NCI-H2107 (cell line): Measurements from ENCODE around the gene SYNGR2.

Experiments used
- DNase-seq: peaks from one replicate; lab custom pipeline; 2025; lab: John Stamatoyannopoulos, UW

The SYNGR2 gene

GRCh38 chr17:78143214-78144146 lies 24.9 kb upstream of the SYNGR2 start:
- no peak for DNase-seq

- DNase-seq = no peak
Observed at GRCh38 chr17:78144147-78144719, 24.1 kb upstream of the SYNGR2 start.

DNA sequence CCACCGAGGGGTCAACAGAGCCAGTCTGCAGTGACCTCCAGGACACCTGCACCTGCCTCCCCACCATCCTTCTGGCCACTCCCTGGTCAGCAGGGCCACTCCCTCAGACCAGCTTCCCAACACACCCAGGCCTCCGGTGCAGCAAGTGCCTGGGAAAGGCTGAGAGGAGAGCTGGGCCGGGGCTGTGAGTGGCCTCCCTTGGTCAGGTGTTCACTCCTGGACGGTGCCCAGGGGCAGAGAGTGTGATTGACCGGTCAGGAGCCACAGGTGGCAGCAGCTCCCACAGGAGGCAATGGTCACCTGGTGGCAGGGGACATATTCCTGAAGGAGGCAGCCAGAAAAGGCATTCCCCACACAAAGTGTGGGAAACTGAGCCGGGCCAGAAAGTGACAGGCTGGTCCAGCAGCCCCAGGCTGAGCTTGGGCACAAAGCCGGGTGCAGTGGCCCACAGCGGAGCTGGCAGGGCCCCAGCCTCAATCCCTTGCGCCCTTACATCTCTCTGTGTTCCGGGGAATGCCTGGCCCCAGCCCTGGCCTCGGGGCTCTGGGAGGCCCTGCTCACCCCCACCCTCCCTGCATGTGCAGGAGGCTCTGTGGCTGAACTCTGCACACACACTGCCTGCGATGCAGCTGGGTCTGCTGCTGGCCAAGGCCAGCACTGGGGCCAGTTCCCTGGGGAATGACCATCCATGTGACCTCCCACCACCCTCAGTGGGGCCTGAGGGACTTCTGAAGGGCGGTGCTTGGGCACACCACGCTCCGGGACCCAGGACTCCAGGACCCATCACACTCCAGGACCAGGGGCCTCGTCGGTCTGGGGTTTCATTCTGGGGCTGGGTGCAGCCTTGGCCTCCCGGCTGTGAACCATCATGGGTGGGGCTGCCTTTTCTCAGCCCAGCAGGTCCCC lies 23.4 kb upstream of the SYNGR2 start:
- DNase-seq = no peak

DNA sequence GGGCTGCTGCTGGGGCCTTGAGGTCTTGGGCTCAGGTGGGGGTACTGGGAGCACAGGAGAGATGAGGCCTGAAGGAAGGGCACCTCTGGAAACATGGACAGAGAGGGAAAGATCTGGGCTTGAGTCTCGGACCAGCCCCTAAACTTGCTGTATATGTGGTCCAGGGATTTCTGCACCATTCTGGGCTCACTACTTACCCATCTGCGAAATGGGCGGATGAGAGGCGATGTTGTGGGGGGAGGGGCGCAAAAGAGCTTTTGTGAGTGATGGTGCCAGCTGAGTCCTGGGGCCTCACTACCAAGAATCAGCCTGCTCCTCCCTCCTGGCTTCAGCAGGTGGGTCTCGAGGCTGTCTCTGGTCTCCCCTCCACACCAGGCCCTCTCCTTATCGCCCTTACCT lies 21.9 kb upstream of the SYNGR2 start:
- DNase-seq = no peak

GRCh38 chr17:78146881-78147280 lies 21.5 kb upstream of the SYNGR2 start:
- DNase-seq = no peak

DNA sequence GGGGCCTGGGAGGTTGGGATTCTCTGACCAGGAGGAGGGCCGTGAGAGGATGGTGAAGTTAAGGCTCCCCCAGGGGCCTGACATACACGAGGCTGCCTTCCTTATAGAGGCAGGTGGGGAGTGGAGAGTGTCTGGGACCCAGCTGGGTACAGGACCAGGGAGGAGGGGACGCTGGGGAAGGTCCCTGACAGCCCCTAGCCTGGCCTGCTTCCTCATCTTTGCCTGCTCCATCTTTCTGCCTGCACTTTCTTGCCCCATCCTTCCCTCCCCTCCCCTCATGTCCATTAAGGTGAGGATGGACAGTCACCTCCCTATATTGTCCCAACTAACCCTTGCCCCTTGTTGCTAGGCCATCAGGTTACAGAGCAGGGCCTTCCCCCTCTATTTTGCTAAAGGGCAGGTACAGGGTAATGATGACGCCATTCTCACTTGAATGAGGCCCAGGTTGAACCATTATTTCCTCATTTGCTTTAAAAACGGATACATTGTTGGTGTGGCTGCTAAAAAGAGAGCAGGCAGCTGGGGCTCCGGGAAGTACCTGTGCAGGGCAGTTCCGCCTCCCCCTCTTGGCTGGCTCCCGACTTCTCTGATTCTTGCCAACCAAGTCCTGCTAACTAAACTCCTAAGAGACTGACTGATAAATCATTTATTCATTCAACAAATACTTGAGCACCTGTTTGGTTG lies 20.9 kb upstream of the SYNGR2 start:
- no peak for DNase-seq

DNA sequence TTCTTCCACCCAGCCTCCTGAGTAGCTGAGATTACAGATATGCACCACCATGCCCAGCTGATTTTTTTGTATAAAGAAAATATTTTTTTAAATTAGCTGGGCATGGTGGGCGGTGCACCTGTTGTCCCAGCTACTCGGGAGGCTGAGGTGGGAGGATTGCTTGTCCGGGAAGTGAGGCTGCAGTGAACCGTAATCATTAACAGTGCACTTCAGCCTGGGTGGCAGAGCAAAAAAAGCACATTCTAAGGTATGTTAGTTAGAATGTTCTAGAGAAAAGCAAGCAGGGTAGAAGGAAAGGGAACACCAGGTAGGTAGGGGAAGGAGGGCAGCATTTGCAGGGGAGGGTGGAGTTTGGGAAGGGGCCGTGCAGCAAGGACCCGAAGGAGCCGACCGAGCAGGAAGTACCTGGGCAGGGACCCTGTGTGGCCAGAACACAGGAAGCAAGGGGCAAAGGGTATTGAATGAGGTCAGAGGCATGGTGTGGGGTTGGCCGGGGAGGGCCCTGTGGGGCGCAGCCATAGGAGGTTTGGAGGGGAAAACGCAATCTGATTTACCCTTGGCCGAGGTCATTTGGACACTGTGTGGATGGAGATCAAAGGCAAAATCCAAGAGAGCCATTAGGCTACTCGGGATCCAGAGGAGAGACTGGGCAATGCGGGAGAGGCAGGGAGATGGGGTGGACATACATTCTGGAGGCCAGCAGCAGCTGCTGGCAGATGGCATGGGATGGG lies 19.9 kb upstream of the SYNGR2 start:
- no peak for DNase-seq

GRCh38 chr17:78151514-78152008 lies 16.8 kb upstream of the SYNGR2 start:
- DNase-seq = no peak

DNA sequence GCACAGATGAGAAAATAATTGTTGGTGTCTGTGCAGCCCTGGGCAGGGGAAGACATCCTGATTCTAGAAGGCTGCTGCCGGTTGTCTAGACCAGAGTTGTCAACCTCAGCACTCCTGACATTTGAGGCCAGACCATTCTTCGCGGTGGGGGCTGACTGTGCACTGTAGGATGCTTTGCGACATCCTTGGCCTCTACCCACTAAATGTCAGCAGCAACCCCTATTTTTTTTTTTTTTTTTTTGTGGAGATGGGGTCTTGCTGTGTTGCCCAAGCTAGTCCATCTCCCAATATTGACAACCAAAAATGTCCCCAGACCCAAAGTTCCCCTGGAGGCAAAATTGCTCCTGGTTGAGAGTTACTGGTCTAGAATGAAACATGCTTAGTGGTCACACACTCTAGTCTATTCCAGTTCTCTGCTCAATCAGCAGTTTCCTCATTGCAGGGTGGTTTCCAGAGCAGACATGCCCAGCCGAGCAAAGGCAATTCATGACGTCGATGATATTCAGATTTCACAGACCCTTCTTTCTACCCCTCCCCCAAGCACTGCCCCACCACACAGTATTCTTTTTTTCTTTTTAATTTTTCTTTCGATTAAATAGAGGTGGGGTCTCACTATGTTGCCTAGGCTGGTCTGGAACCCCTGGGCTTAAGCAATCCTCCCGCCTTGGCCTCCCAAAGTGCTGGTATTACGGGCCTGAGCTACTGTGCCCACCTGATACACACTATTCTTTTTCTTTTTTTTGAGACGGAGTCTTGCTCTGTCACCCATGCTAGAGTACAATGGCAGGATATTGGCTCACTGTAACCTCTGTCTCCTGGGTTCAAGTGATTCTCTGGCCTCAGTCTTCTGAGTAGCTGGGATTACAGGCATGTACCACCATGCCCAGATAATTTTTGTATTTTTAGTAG lies 13.2 kb upstream of the SYNGR2 start:
- DNase-seq = no peak

DNA sequence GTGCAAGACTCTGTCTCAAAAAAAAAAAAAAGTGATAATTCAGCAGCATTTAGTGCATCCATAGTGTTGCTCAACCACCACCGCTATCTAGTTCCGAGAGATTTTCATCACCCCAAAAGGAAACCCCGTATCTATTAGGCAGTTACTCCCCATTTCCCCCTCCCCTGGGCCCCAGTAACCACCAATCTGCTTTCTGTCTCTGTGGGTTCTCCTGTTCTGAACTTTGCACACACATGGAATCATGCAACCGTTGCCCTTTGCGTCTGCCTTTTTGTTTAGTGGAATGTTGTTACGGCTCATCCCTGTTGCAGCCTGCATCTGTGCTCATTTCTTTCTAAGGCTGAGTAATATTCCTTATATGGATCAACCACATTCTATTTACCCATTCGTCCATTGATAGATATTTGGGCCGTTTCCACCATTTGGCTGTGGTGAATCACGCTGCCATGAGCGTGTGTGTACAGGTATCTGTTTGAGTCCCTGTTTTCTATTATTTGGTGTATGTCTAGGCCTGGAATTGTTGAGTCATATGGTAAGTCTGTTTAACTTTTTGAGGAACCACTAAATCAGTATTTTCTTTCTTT lies 8.7 kb upstream of the SYNGR2 start:
- DNase-seq = no peak

DNA sequence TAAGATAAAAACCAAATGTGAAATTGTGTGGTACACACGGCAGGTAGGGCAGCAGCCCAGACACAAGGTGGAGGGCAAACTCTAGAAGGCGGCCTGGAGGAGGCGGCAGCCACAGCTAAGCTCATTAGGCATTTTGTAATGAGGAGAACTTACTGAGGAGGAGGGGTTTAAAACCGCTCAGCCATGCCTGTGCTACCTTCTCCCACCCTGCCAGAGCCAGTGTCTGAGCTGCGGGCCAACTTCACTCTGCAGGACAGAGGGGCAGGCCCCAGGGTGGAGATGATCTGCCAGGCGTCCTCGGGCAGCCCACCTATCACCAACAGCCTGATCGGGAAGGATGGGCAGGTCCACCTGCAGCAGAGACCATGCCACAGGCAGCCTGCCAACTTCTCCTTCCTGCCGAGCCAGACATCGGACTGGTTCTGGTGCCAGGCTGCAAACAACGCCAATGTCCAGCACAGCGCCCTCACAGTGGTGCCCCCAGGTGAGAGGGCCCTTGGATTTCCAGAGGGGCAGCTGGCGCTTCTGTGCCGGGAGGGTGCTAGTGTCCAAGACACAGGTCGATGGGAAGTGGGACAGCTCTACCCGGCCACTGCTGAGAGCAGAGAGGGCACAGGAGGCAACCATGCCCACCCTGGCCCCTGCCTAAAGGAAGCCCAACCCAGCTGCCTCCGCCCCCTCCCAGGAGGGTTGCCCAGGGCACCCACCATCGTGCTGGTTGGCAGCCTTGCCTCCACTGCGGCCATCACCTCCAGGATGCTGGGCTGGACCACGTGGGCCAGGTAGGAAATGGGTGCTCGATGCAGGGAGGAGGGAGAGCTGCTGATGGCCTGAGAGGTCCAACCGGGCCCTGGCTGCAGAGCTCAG lies 4.3 kb upstream of the SYNGR2 start:
- DNase-seq = no peak

GRCh38 chr17:78164748-78165607 lies 3.4 kb upstream of the SYNGR2 start:
- no peak for DNase-seq

DNA sequence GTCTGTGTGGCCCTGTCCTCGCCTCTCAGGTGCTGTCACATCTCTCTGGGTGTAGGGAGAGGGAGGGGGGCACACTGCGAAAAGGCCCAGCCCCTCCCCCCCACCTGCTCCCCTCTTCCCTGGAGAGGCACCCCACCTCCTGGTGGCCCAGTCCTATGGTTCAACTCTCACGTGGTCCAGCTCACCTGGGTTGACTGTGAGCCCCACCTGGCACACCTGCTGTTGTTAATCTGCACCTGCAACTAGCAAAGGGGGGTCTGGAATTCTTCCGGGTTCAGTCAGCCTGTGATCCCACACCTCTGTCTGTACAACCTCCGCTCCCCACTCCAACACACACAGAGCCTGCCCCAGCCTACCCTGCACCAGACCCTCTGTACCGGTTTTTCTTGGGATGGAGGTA lies 2.0 kb upstream of the SYNGR2 start:
- DNase-seq = no peak

GRCh38 chr17:78168903-78169793 lies 767 bp downstream of the SYNGR2 start:
- no peak for DNase-seq

DNA sequence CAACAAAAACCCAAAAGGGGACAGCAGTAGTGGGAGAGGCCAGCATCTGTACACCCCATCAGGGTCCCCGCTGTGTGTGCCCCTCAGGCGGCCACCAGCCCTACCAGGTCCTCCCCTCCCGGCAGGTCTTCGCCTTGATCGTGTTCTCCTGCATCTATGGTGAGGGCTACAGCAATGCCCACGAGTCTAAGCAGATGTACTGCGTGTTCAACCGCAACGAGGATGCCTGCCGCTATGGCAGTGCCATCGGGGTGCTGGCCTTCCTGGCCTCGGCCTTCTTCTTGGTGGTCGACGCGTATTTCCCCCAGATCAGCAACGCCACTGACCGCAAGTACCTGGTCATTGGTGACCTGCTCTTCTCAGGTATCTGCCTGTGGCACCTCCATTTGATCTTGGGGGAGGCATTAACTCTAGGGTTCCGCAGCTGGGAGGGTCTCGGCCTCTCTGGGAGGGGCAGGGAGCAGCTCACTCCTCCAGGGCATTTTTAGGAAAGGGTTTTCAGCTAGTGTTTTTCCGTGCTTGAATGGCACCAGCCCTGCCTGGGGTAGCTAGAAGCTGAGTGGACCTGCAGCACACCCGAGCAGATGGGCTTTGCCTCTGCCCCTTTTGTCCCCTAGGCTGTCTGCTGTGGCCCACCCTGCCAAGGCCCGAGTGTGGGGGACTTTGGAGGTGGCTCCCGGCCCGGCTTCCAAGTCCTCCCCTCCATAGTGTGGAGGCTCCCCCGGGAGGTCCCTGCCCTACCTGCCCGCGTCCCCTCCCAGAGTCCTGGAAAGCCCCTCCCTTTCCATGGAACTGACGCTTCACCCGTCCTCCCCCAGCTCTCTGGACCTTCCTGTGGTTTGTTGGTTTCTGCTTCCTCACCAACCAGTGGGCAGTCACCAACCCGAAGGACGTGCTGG lies 2.6 kb downstream of the SYNGR2 start:
- DNase-seq = no peak
